ENCODE results near the gene ADH5. TPM values are rescaled to one million over a fixed set of nuclear protein-coding genes. Genes with fewer than 3 reads are reported as not detected.
"Not testable (repeated sequence)": the region's sequence is repeated elsewhere in the genome, so short reads cannot be mapped to it uniquely, and the experiment has no call there.

The ADH5 gene
- polyA plus RNA-seq, 6 donors from 2014 or later, result 89.6 to 122 (median 100) TPM

DNA sequence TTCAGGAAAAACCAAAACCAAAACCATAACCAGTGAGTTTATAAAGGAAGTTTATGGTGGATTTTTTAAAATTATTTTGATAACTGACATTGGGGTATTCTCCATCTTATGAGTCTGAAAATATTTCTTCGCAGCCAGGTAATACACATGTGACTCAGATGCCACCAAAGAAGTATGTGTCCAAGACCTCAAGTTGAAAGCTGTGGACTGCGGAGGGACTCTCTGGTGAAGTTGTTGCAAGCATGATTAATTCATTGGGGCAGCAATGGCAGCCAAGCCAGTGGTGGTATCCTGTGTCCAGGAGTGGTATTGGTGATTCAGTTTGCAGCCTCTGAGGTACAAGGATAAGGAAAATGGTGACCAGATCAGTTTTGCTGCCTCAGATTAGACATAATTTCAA, 14.0 kb upstream of the ADH5 start:
- DNase-seq, result no peak
- Mint-ChIP-seq H3K4me1 (peaks cover 0 to 4% (median 1%) of the 10 kb centered on the region in 3 donors), H3K4me3 (no peak overlapping the region), H3K36me3 (peaks cover 0 to 4% of the 10 kb centered on the region in 2 donors), H3K9me3 (no peaks in the 10 kb centered on the region), H3K27ac (no peak overlapping the region), H3K27me3 (peaks cover 0 to 7% (median 0%) of the 10 kb centered on the region in 3 donors)
- ATAC-seq (ENCODE audit: low read depth in 2 of 2), result no peak

- Mint-ChIP-seq H3K27me3 (peaks cover 0 to 7% (median 6%) of the 10 kb centered on the region in 3 donors), H3K4me1 (peaks cover 0 to 9% (median 1%) of the 10 kb centered on the region in 3 donors), H3K36me3 (peaks cover 0 to 4% of the 10 kb centered on the region in 2 donors), H3K9me3 (no peaks in the 10 kb centered on the region), H3K27ac (no peak overlapping the region), H3K4me3 (no peak overlapping the region)
- ATAC-seq (ENCODE audit: low read depth in 2 of 2), result no peak
- DNase-seq, result no peak
Measured at GRCh38 chr4:99100876-99101275, 12.3 kb upstream of the ADH5 start.

DNA sequence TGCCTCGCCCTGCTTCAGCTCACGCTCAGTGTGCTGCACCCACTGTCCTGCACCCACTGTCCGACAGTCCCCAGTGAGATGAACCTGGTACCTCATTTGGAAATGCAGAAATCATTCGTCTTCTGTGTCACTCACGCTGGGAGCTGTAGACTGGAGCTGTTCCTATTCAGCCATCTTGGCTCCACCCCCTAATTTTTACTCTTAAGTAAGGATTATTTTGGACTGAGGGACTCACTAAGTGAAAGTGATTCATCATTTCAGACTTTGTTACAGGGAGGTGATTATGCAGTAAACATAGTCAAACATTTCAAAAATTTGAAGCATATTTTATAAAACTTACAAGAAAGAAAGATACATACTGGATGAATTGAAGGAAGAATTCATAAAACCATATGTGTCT, 11.2 kb upstream of the ADH5 start:
- not testable (repeated sequence) for H3K4me3 Mint-ChIP-seq; ATAC-seq (ENCODE audit: low read depth in 2 of 2)

DNA sequence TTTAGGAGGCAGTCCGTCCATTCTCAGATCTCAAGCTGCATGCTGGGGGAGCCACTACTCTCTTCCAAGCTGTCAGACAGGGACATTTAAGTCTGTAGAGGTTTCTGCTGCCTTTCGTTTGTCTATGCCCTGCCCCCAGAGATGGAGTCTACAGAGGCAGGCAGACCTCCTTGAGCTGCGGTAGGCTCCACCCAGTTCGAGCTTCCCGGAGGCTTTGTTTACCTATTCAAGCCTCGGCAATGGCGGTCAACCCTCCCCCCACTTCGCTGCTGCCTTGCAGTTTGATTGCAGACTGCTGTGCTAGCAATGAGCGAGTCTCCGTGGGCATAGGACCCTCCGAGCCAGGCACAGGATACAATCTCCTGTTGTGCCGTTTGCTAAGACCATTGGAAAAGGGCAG, 10.7 kb upstream of the ADH5 start:
- no peak overlapping the region for H3K27ac Mint-ChIP-seq
- H3K36me3 Mint-ChIP-seq, result peaks cover 0 to 4% of the 10 kb centered on the region in 2 donors
- peaks cover 0 to 9% (median 1%) of the 10 kb centered on the region in 3 donors for H3K4me1 Mint-ChIP-seq
- DNase-seq, result no peak
- ATAC-seq (ENCODE audit: low read depth in 2 of 2), result no peak
- no peaks in the 10 kb centered on the region for H3K9me3 Mint-ChIP-seq
- no peak overlapping the region for H3K4me3 Mint-ChIP-seq
- H3K27me3 Mint-ChIP-seq, result peaks cover 0 to 7% (median 6%) of the 10 kb centered on the region in 3 donors

More for the DNA sequence above, 11.2 kb upstream of the ADH5 start:
- H3K27me3 Mint-ChIP-seq, H3K36me3 Mint-ChIP-seq, H3K4me1 Mint-ChIP-seq, DNase-seq, H3K27ac Mint-ChIP-seq, H3K9me3 Mint-ChIP-seq: not testable (repeated sequence)

DNA sequence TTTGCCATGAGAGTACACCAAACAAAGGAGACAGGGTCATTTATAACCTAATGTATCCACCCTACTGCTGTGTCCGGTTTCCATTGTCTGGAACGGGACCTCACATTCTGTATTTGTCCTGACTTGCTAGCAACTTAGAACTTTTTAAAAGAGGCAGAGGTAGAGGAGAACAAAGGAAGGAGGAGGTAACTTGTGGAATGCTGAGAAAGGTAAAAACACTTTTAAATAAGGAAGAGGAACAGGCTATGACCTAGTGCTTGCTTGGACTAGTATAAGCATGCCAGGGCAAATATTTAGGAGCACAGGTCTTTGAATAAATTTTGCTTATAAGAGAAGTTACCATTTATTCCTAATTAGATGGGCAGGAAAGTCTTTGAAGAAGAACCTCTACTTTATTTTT, 3.3 kb upstream of the ADH5 start:
- H3K27me3 Mint-ChIP-seq; H3K27ac Mint-ChIP-seq; DNase-seq; ATAC-seq (ENCODE audit: low read depth in 2 of 2); H3K36me3 Mint-ChIP-seq; H3K9me3 Mint-ChIP-seq: not testable (repeated sequence)
- H3K4me3 Mint-ChIP-seq, result peak overlapping the region in 1 of 8 donors; percentile 97
- H3K4me1 Mint-ChIP-seq, result peaks cover 29 to 32% (median 30%) of the 10 kb centered on the region in 3 donors

GRCh38 chr4:99091216-99091575, 2.6 kb upstream of the ADH5 start:
- peaks cover 30 to 38% (median 36%) of the 10 kb centered on the region in 3 donors for H3K4me1 Mint-ChIP-seq
- ATAC-seq (ENCODE audit: low read depth in 2 of 2) (no peak), DNase-seq (no peak)
- H3K27me3 Mint-ChIP-seq, result no peaks in the 10 kb centered on the region
- peaks cover 0 to 2% (median 0%) of the 10 kb centered on the region in 7 donors for H3K9me3 Mint-ChIP-seq
- H3K36me3 Mint-ChIP-seq, result peaks cover 0 to 6% of the 10 kb centered on the region in 2 donors
- no peak overlapping the region for H3K27ac Mint-ChIP-seq
- peak overlapping the region in 1 of 8 donors; percentile 97 for H3K4me3 Mint-ChIP-seq

DNA sequence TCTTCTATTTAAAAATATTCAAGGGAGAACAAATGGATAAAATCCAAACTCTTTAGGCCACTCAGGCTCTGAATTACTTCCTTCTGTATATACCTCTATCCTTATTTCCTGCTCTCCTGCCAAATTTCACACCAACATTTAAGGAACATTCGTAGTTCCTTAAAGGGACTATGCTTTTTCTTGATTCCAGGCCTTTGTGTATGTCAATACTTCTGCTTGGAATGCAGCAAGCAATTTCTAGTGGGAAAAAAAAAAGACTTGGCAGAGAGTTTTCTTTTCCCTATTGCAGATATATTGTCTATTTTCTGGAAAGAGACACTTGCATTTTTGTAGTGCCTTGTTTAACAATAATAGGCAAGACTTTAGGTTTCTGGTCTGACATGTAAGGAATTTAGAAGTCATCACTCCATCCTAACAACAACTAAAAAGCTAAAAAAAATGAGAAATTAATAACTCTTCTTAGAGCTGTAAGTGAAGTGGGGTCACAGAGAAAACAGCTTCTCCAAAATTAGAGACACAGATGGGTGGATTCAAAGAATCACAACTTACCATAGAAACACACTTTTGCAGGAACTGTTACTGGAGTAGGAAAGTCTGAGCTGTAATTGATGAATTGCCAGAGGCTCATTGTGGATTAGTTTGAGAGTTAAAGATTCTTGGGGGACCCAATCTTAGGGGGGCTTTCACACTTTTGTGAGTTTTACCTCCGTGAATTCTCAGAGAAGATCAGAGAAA, 2.1 kb upstream of the ADH5 start:
- ATAC-seq (ENCODE audit: low read depth in 2 of 2) (no peak), DNase-seq (no peak)
- peaks cover 31 to 42% (median 38%) of the 10 kb centered on the region in 3 donors for H3K4me1 Mint-ChIP-seq
- peak overlapping the region in 2 of 6 donors; percentile 77 to 90 for H3K27ac Mint-ChIP-seq
- H3K9me3 Mint-ChIP-seq, result peaks cover 0 to 2% (median 0%) of the 10 kb centered on the region in 7 donors
- peaks cover 0 to 6% of the 10 kb centered on the region in 2 donors for H3K36me3 Mint-ChIP-seq
- no peaks in the 10 kb centered on the region for H3K27me3 Mint-ChIP-seq
- peak overlapping the region in 7 of 8 donors; percentile 5 to 97 (median 57) for H3K4me3 Mint-ChIP-seq

DNA sequence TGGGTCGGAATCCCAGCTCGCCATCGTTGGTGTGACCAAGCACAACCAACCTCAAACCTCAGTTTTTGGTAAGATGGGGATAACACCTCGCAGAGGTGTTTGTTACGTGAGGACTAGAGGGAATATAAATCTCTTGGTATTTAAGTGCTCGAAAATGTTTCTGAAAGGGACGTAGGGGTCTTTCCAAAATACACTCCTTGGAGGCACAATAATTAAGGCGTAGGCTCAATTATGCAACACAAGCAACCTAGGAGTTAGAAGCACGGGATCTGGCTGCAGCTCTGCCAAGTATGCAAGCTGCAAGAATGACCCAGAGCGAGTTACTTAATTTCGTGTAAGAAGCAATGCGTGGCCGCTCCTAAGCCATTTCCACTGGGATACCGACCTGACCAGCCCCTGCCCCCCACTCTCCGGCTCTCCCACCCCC, 552 bp downstream of the ADH5 start:
- peaks cover 38 to 46% (median 45%) of the 10 kb centered on the region in 3 donors for H3K4me1 Mint-ChIP-seq
- H3K9me3 Mint-ChIP-seq, result peaks cover 0 to 2% (median 0%) of the 10 kb centered on the region in 7 donors
- no peaks in the 10 kb centered on the region for H3K27me3 Mint-ChIP-seq
- peak overlapping the region; percentile 92 to 99 (median 98) for H3K4me3 Mint-ChIP-seq
- ATAC-seq (ENCODE audit: low read depth in 2 of 2) (peak; percentile 6 to 9), DNase-seq (no peak)
- peak overlapping the region; percentile 84 to 99 (median 97) for H3K27ac Mint-ChIP-seq
- H3K36me3 Mint-ChIP-seq, result peaks cover 6 to 8% of the 10 kb centered on the region in 2 donors

DNA sequence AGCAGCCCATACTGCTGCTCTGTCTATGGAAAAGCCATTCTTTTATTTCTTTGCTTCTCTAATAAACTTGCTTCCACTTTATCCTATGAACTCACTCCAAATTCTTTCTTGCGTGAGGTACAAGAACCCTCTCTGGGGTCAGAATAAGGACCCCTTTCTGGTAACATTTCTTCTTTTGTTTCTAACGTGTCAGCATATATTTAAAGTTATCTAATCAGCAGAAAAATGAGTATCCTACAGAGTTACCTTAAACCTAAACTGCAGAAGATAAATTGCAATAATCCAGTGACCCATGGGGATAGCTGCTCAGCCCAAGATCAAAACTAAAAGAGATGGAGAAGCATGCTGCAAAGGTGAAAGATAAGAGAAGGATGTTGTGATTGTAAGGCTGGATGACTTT, 4.0 kb downstream of the ADH5 start:
- no peaks in the 10 kb centered on the region for H3K27me3 Mint-ChIP-seq
- no peak for DNase-seq
- H3K4me3 Mint-ChIP-seq, result peak overlapping the region in 1 of 8 donors; percentile 31
- no peak for ATAC-seq (ENCODE audit: low read depth in 2 of 2)
- H3K9me3 Mint-ChIP-seq, result no peaks in the 10 kb centered on the region
- peaks cover 14 to 21% of the 10 kb centered on the region in 2 donors for H3K36me3 Mint-ChIP-seq
- H3K4me1 Mint-ChIP-seq, result peaks cover 29 to 39% (median 39%) of the 10 kb centered on the region in 3 donors
- H3K27ac Mint-ChIP-seq, result peak overlapping the region in 1 of 6 donors; percentile 76

GRCh38 chr4:99082192-99082591, 6.4 kb downstream of the ADH5 start:
- Mint-ChIP-seq H3K4me3 (no peak overlapping the region), H3K27ac (no peak overlapping the region), H3K36me3 (peaks cover 7 to 30% of the 10 kb centered on the region in 2 donors), H3K27me3 (no peaks in the 10 kb centered on the region), H3K9me3 (no peaks in the 10 kb centered on the region), H3K4me1 (peaks cover 18 to 22% (median 18%) of the 10 kb centered on the region in 3 donors)
- ATAC-seq (ENCODE audit: low read depth in 2 of 2), result no peak
- no peak for DNase-seq

DNA sequence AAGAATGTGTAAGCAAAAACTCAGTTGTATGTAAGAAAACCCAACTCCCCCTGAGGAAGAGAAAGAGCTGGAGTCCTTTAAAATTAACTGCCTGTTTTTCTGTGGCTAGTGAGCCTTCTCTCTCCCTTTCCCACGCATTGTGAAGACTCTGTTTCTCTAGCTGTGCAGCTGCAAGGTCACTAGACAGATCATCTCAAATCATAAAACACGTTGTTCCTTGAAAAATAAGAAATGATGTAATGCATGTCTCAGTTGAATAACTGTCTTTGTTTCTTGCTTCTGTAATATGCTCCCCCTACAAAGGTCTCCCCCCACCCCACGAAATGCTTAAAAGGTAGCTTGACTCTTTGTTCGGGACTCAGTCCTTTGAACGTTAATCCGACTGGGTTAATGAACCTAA, 7.7 kb downstream of the ADH5 start:
- Mint-ChIP-seq H3K36me3 (peaks cover 7 to 35% of the 10 kb centered on the region in 2 donors), H3K4me1 (peaks cover 8 to 14% (median 11%) of the 10 kb centered on the region in 3 donors)
- not testable (repeated sequence) for H3K9me3 Mint-ChIP-seq; H3K27ac Mint-ChIP-seq; H3K27me3 Mint-ChIP-seq; DNase-seq; H3K4me3 Mint-ChIP-seq; ATAC-seq (ENCODE audit: low read depth in 2 of 2)

DNA sequence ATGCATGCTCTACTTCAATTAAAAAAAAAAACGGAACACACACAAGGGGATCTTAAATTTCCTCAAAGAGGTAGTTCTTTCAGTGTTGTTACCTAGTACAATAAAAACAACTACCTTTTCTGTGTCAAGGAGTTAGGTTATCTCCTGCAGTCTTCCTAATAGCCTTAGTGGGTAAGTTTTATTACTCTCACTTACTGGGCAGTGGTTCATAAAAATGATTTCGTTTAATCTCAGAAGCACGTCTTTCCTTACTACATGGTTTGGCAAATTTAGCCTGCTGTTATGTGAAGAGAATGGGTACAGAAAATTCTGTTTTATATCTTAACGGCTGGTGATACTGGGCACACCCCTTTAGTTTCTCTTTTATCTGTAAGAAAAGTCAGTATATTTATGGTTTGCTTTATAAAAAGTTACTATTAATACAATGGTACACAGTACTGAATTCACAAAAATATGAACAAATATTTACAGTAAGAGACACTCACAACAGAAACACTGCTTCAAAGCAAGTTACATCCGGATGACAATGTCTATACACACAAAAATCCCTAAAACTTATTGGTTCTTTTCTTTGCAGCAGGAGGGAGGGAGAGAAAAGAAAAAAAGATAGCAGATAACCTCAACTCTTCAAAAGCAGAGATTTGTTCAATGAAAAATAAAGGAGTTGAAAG, 8.8 kb downstream of the ADH5 start:
- Mint-ChIP-seq H3K4me1 (peaks cover 0 to 9% (median 5%) of the 10 kb centered on the region in 3 donors), H3K27me3 (no peaks in the 10 kb centered on the region), H3K36me3 (peaks cover 7 to 35% of the 10 kb centered on the region in 2 donors), H3K4me3 (no peak overlapping the region), H3K27ac (peak overlapping the region in 1 of 6 donors; percentile 34), H3K9me3 (no peaks in the 10 kb centered on the region)
- DNase-seq, result no peak
- ATAC-seq (ENCODE audit: low read depth in 2 of 2), result no peak

DNA sequence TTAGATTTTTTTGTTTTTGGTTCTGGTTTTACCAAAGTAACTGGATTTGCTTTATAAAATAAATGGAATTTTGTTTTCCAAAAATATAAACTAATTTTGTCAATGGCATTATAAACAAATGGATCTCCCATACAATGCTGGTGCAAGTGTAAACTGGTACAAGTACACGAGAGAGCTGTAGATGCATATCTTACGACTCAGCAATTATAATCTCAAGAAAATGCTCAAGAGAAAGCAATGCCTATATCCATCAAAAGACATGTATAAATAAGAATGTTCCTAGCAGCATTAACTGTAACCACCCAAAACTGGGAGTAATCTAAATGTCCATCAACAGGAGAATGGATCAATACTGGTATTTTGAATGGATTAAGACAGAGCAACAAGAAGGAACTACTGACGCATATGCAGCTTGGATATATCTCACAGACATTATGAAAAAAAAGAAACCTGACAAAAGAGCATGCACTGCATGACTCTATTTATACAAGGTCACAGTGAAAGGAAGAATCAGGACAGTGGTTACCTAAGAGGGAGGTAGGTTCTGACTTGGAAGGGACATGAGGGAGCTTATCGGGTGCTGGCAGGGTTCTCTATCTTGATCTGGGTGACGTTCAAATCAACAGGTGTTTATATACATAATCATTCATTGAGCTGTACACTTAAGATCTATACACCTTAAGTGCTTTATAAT, 9.5 kb downstream of the ADH5 start:
- no peak for ATAC-seq (ENCODE audit: low read depth in 2 of 2)
- no peak overlapping the region for H3K4me3 Mint-ChIP-seq
- peaks cover 0 to 6% (median 5%) of the 10 kb centered on the region in 3 donors for H3K4me1 Mint-ChIP-seq

More for the DNA sequence above, 9.5 kb downstream of the ADH5 start:
- peak overlapping the region in 2 of 6 donors; percentile 57 to 80 for H3K27ac Mint-ChIP-seq
- no peaks in the 10 kb centered on the region for H3K27me3 Mint-ChIP-seq
- peaks cover 7 to 31% of the 10 kb centered on the region in 2 donors for H3K36me3 Mint-ChIP-seq
- H3K9me3 Mint-ChIP-seq, result no peaks in the 10 kb centered on the region
- no peak for DNase-seq

All from naive B cell (primary cell).